OCI-LY1 (cell line): ENCODE results near the gene FARP1.

Source experiments
- CTCF ChIP-seq: fragments of 200-600 bp; sonication (generic), shearing (Covaris generic); IDR thresholded peaks from 2 replicates; pipeline ENCODE4 v1.5.1; 2017; ENCODE audit warnings: mild to moderate bottlenecking, antibody characterized with exemption, low read length, moderate library complexity, mixed read lengths
- EZH2 ChIP-seq: fragments of 200-600 bp; sonication (generic), shearing (Covaris generic); IDR thresholded peaks from 2 replicates; pipeline ENCODE4 v1.8.0; 2017; ENCODE audit warnings: borderline replicate concordance, mixed run types, mild to moderate bottlenecking, antibody characterized with exemption, low read length, moderate library complexity, mixed read lengths

DNA sequence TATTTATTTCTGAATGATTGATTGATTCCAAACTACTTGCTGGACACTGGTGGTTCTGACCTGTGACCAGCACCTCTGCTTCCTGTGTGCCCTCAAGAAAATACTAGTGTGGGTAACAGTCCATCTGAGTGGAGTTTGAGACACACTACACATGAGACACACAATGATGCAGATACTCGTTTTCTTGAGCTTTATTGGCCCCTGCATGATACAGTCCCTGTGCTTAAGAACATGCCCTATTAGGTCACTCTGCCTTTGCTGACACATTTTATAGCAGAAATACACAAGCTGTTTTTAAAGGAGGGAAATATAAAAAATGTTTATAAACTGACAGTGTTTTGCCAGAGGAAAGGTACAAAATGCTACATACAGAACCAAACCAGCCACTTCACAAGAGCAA is 307.1 kb downstream of the FARP1 start:
- TF ChIP-seq CTCF (no peak), EZH2 (no peak)
